ENCODE results near the gene VSIG10L.

Gene VSIG10L

DNA sequence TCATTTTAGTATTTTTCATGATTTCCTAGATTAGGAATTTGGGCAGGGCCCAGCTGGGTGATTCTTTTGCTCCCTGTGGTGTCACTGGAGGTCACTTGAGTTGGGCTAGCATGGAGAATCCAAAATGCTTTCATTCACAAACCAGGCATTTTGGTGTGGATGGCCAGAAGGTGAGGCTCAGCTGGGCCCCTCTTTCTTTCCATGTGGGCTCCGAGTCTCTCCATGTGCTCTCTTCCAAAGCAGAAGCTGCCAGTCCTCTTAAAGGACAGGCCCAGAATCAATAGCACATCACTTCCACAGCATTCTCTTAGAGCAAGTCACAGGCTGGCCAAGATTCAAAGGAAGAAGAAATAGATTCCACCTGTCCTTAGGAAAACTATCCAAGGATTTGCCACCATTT is 52.3 kb downstream of the VSIG10L start:
- no peak overlapping the region for H3K27ac ChIP-seq
- TF ChIP-seq, protein P1, sequence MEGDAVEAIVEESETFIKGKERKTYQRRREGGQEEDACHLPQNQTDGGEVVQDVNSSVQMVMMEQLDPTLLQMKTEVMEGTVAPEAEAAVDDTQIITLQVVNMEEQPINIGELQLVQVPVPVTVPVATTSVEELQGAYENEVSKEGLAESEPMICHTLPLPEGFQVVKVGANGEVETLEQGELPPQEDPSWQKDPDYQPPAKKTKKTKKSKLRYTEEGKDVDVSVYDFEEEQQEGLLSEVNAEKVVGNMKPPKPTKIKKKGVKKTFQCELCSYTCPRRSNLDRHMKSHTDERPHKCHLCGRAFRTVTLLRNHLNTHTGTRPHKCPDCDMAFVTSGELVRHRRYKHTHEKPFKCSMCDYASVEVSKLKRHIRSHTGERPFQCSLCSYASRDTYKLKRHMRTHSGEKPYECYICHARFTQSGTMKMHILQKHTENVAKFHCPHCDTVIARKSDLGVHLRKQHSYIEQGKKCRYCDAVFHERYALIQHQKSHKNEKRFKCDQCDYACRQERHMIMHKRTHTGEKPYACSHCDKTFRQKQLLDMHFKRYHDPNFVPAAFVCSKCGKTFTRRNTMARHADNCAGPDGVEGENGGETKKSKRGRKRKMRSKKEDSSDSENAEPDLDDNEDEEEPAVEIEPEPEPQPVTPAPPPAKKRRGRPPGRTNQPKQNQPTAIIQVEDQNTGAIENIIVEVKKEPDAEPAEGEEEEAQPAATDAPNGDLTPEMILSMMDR (IDR thresholded peaks at IDR 0.05), result no peak

DNA sequence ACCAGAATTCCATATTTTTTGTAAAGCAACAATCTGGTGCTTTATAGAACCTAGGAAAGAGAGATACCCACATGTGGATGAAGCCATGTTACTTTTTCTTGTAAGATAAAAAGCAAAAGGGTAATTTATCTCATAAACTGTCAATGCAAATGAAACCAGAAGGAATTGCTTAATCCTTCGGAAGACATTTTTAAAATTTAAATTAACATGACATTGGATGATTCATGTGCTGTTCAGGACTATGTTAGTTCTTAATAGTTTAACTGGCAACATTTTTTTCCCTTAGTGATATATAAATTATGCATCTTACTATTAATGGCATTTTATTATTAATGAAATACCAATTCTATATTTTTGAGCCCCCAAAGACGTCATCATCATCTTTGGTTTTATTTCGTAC is 56.3 kb downstream of the VSIG10L start:
- Histone ChIP-seq H3K27me3 (peaks cover 51% of the 10 kb centered on the region), H3K9me3 (no peaks in the 10 kb centered on the region), H3K36me3 (no peaks in the 10 kb centered on the region), H3K4me3 (ENCODE audit: low read depth in 1 of 2, low read length in 1 of 2) (no peak overlapping the region), H3K27ac (no peak overlapping the region), H3K4me1 (ENCODE audit: control insufficient read depth in 1 of 2, insufficient read depth in 1 of 2, low read depth in 1 of 2, low read length in 1 of 2) (no peaks in the 10 kb centered on the region)
- TF ChIP-seq, protein P1 (IDR thresholded peaks at IDR 0.05), result no peak

More for the DNA sequence above, 52.3 kb downstream of the VSIG10L start:
- no peaks in the 10 kb centered on the region for H3K4me1 ChIP-seq (ENCODE audit: control insufficient read depth in 1 of 2, insufficient read depth in 1 of 2, low read depth in 1 of 2, low read length in 1 of 2)
- no peak overlapping the region for H3K4me3 ChIP-seq (ENCODE audit: low read depth in 1 of 2, low read length in 1 of 2)
- no peaks in the 10 kb centered on the region for H3K36me3 ChIP-seq
- H3K9me3 ChIP-seq, result no peaks in the 10 kb centered on the region
- H3K27me3 ChIP-seq, result peaks cover 39% of the 10 kb centered on the region

DNA sequence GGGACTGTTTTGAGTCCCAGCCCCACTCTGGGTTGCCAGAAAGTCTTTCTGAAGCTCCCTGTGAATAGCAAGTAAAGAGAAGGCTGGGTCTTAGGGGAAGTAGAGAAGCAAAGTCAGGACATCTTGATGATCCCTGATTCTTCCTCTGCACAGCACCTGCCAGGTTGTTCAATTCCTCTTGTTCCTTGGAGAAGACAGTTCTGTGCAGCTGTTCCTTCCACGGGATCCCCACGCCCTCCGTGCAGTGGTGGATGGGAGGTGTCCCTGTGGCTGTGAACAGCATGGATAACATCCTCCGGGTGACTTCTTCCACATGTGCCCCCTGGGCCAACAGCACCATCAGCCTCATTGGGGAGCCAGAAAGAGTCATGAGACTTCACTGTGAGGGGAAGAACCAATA is 59.6 kb downstream of the VSIG10L start:
- no peaks in the 10 kb centered on the region for H3K4me1 ChIP-seq (ENCODE audit: control insufficient read depth in 1 of 2, insufficient read depth in 1 of 2, low read depth in 1 of 2, low read length in 1 of 2)
- peaks cover 61% of the 10 kb centered on the region for H3K27me3 ChIP-seq
- no peak overlapping the region for H3K27ac ChIP-seq
- H3K36me3 ChIP-seq, result no peaks in the 10 kb centered on the region
- no peaks in the 10 kb centered on the region for H3K9me3 ChIP-seq
- TF ChIP-seq, protein P1 (IDR thresholded peaks at IDR 0.05), result no peak
- no peak overlapping the region for H3K4me3 ChIP-seq (ENCODE audit: low read depth in 1 of 2, low read length in 1 of 2)

Data from neutrophil (primary cell).